ENCODE measurements around the gene PGBD4. TPM values are rescaled to one million over a fixed set of nuclear protein-coding genes. Genes with fewer than 3 reads are reported as not detected.

PGBD4 gene
- total RNA-seq, 1 donor from 2014 or later = 1.2 TPM

- no peak for TF ChIP-seq CTCF (IDR thresholded peaks at IDR 0.05; ENCODE audit: unreplicated experiment)
- no peak overlapping the region for H3K27ac Mint-ChIP-seq (ENCODE audit: unreplicated experiment)
- no peak overlapping the region for H3K4me3 Mint-ChIP-seq (ENCODE audit: unreplicated experiment)
- no peak for DNase-seq (ENCODE audit: low spot score)
- H3K27me3 Mint-ChIP-seq (ENCODE audit: unreplicated experiment) = no peaks in the 10 kb centered on the region
- no peaks in the 10 kb centered on the region for H3K4me1 Mint-ChIP-seq (ENCODE audit: unreplicated experiment)
- no peaks in the 10 kb centered on the region for H3K36me3 Mint-ChIP-seq (ENCODE audit: low read depth, unreplicated experiment)
- no peaks in the 10 kb centered on the region for H3K9me3 Mint-ChIP-seq (ENCODE audit: unreplicated experiment)
Observed at GRCh38 chr15:34126522-34126921, 24.6 kb downstream of the PGBD4 start.

GRCh38 chr15:34128898-34129297 lies 27.0 kb downstream of the PGBD4 start:
- H3K4me3 Mint-ChIP-seq (ENCODE audit: unreplicated experiment) = no peak overlapping the region
- H3K4me1 Mint-ChIP-seq (ENCODE audit: unreplicated experiment) = no peaks in the 10 kb centered on the region
- H3K9me3 Mint-ChIP-seq (ENCODE audit: unreplicated experiment) = no peaks in the 10 kb centered on the region
- no peaks in the 10 kb centered on the region for H3K36me3 Mint-ChIP-seq (ENCODE audit: low read depth, unreplicated experiment)
- DNase-seq (ENCODE audit: low spot score) = no peak
- no peak for TF ChIP-seq CTCF (IDR thresholded peaks at IDR 0.05; ENCODE audit: unreplicated experiment)
- H3K27me3 Mint-ChIP-seq (ENCODE audit: unreplicated experiment) = no peaks in the 10 kb centered on the region
- no peak overlapping the region for H3K27ac Mint-ChIP-seq (ENCODE audit: unreplicated experiment)

- no peak for DNase-seq (ENCODE audit: low spot score)
- Mint-ChIP-seq H3K9me3 (ENCODE audit: unreplicated experiment) (no peaks in the 10 kb centered on the region), H3K4me1 (ENCODE audit: unreplicated experiment) (no peaks in the 10 kb centered on the region), H3K27me3 (ENCODE audit: unreplicated experiment) (no peaks in the 10 kb centered on the region), H3K36me3 (ENCODE audit: low read depth, unreplicated experiment) (no peaks in the 10 kb centered on the region), H3K27ac (ENCODE audit: unreplicated experiment) (no peak overlapping the region), H3K4me3 (ENCODE audit: unreplicated experiment) (no peak overlapping the region)
- no peak for TF ChIP-seq CTCF (IDR thresholded peaks at IDR 0.05; ENCODE audit: unreplicated experiment)
Observed at GRCh38 chr15:34132881-34133280, 31.0 kb downstream of the PGBD4 start.

GRCh38 chr15:34133511-34133910 lies 31.6 kb downstream of the PGBD4 start:
- TF ChIP-seq CTCF (IDR thresholded peaks at IDR 0.05; ENCODE audit: unreplicated experiment) = no peak
- Mint-ChIP-seq H3K27me3 (ENCODE audit: unreplicated experiment) (no peaks in the 10 kb centered on the region), H3K27ac (ENCODE audit: unreplicated experiment) (no peak overlapping the region), H3K4me3 (ENCODE audit: unreplicated experiment) (no peak overlapping the region), H3K4me1 (ENCODE audit: unreplicated experiment) (no peaks in the 10 kb centered on the region), H3K9me3 (ENCODE audit: unreplicated experiment) (no peaks in the 10 kb centered on the region), H3K36me3 (ENCODE audit: low read depth, unreplicated experiment) (no peaks in the 10 kb centered on the region)
- DNase-seq (ENCODE audit: low spot score) = no peak

- H3K27ac Mint-ChIP-seq (ENCODE audit: unreplicated experiment) = no peak overlapping the region
- no peak for DNase-seq (ENCODE audit: low spot score)
- H3K4me1 Mint-ChIP-seq (ENCODE audit: unreplicated experiment) = no peaks in the 10 kb centered on the region
- TF ChIP-seq CTCF (IDR thresholded peaks at IDR 0.05; ENCODE audit: unreplicated experiment) = no peak
- H3K9me3 Mint-ChIP-seq (ENCODE audit: unreplicated experiment) = no peaks in the 10 kb centered on the region
- peaks cover 17% of the 10 kb centered on the region for H3K36me3 Mint-ChIP-seq (ENCODE audit: low read depth, unreplicated experiment)
- H3K27me3 Mint-ChIP-seq (ENCODE audit: unreplicated experiment) = no peaks in the 10 kb centered on the region
- no peak overlapping the region for H3K4me3 Mint-ChIP-seq (ENCODE audit: unreplicated experiment)
Observed at GRCh38 chr15:34147371-34148140, 45.7 kb downstream of the PGBD4 start.
